Thoracic aorta (tissue), 2 donors: ENCODE results near the gene EXOC1. TPM values are rescaled to one million over a fixed set of nuclear protein-coding genes. Genes with fewer than 3 reads are reported as not detected.

Experiments used
- ATAC-seq: fragments of 150-250 bp; one replicate; pipeline ENCODE4 v1.8.0; 2017; ENCODE audit warnings: low read depth; ENCODE audit not compliant: insufficient number of reproducible peaks, low FRiP score
- DNase-seq: peaks from one replicate; pipeline ENCODE4 v3.0.0-alpha.2; 2020; ENCODE audit warnings: low spot score
- H3K27ac ChIP-seq, 2 donors: fragments of 200-600 bp; sonication (generic); 1 replicate in 1 of 2; 2 replicates in 1 of 2; pipeline ENCODE4 v1.5.1; 2016; ENCODE audit warnings: mild to moderate bottlenecking in 2 of 2, moderate library complexity in 2 of 2
- H3K27me3 ChIP-seq: fragments of 200-600 bp; sonication (generic); replicated peaks from 2 replicates; pipeline ENCODE4 v1.6.0; 2016; ENCODE audit warnings: mild to moderate bottlenecking; ENCODE audit not compliant: insufficient read depth
- H3K36me3 ChIP-seq: fragments of 200-600 bp; sonication (generic); one replicate; pipeline ENCODE4 v1.5.1; 2016
- H3K4me1 ChIP-seq, 2 donors: fragments of 200-600 bp; sonication (generic); 1 replicate in 1 of 2; 2 replicates in 1 of 2; pipeline versions ENCODE4 v1.5.1 to v1.6.0; 2016; ENCODE audit warnings: low read depth in 2 of 2, mild to moderate bottlenecking in 1 of 2; ENCODE audit not compliant: control insufficient read depth in 1 of 2
- H3K4me3 ChIP-seq: fragments of 200-600 bp; sonication (generic); 2 replicates; pipeline ENCODE4 v1.5.1; 2016; ENCODE audit warnings: mild to moderate bottlenecking
- H3K9me3 ChIP-seq: fragments of 200-600 bp; sonication (generic); 2 replicates; pipeline ENCODE4 v1.5.1; 2016
- total RNA-seq, 2 donors: library from RNA; depleted of rRNA; stranded (reverse); fragments of >200 nt; gene quantifications; one replicate each; pipeline versions ENCODE4 v1.1.0 to v1.2.3, GENCODE V29; 2016
- TF ChIP-seq, protein P1 (sequence below): fragments of 200-600 bp; sonication (generic); IDR thresholded peaks from one replicate; pipeline ENCODE4 v1.5.1; 2019; ENCODE audit warnings: antibody characterized with exemption

EXOC1 gene
- total RNA-seq, result 10 to 100 TPM; 33.5 to 60.5 TPM

GRCh38 chr4:55853484-55854046 lies at the start of gene EXOC1:
TSS of gene EXOC1 (plus strand) at chr4:55853648. CDS start at chr4:55858324, 4,676 bp downstream.
- H3K4me1 ChIP-seq, result peaks cover 12 to 25% of the 10 kb centered on the region in 2 donors
- ATAC-seq (peak; percentile 99), DNase-seq (peak; percentile 95)
- H3K36me3 ChIP-seq, result no peaks in the 10 kb centered on the region
- H3K27me3 ChIP-seq, result no peaks in the 10 kb centered on the region
- H3K4me3 ChIP-seq, result peak within 1 kb of the TSS; percentile 92
- H3K9me3 ChIP-seq, result no peaks in the 10 kb centered on the region
- TF ChIP-seq, protein P1, sequence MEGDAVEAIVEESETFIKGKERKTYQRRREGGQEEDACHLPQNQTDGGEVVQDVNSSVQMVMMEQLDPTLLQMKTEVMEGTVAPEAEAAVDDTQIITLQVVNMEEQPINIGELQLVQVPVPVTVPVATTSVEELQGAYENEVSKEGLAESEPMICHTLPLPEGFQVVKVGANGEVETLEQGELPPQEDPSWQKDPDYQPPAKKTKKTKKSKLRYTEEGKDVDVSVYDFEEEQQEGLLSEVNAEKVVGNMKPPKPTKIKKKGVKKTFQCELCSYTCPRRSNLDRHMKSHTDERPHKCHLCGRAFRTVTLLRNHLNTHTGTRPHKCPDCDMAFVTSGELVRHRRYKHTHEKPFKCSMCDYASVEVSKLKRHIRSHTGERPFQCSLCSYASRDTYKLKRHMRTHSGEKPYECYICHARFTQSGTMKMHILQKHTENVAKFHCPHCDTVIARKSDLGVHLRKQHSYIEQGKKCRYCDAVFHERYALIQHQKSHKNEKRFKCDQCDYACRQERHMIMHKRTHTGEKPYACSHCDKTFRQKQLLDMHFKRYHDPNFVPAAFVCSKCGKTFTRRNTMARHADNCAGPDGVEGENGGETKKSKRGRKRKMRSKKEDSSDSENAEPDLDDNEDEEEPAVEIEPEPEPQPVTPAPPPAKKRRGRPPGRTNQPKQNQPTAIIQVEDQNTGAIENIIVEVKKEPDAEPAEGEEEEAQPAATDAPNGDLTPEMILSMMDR, result no peak
- peak within 1 kb of the TSS; percentile 89 to 91 for H3K27ac ChIP-seq

DNA sequence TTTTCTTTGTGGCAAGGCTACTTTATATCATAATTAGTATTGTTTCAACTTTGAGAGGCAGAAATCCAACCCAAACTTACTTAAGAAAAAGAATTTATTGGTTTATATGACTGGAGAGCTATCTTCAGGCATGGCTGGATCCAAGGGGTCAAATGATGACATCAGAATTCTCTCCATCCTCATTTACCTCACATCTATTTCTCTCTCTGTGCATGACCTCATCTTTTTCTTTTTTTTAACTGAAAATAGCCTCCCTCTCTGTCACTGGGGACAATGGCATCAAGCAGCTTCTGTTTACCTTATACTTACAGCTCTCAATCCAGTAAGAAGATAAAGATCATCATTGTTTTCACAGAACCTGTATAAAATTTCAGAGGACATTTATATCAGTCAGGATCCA lies 45.9 kb upstream of the EXOC1 start:
- Histone ChIP-seq H3K4me3 (no peak overlapping the region), H3K9me3 (no peaks in the 10 kb centered on the region), H3K4me1 (no peaks in the 10 kb centered on the region), H3K27ac (no peak overlapping the region), H3K36me3 (no peaks in the 10 kb centered on the region), H3K27me3 (no peaks in the 10 kb centered on the region)
- no peak for DNase-seq
- TF ChIP-seq, protein P1, result no peak
- ATAC-seq, result no peak

- H3K4me3 ChIP-seq, result no peak overlapping the region
- no peak for DNase-seq
- no peaks in the 10 kb centered on the region for H3K36me3 ChIP-seq
- H3K9me3 ChIP-seq, result no peaks in the 10 kb centered on the region
- TF ChIP-seq, protein P1, result no peak
- no peaks in the 10 kb centered on the region for H3K4me1 ChIP-seq
- H3K27ac ChIP-seq, result no peak overlapping the region
- ATAC-seq, result no peak
- H3K27me3 ChIP-seq, result no peaks in the 10 kb centered on the region
Observed at GRCh38 chr4:55808186-55808585, 45.3 kb upstream of the EXOC1 start.

GRCh38 chr4:55808632-55809031 lies 44.8 kb upstream of the EXOC1 start:
- no peaks in the 10 kb centered on the region for H3K36me3 ChIP-seq
- TF ChIP-seq, protein P1, result no peak
- ATAC-seq (no peak), DNase-seq (no peak)
- H3K27me3 ChIP-seq, result no peaks in the 10 kb centered on the region
- H3K9me3 ChIP-seq, result no peaks in the 10 kb centered on the region
- no peak overlapping the region for H3K27ac ChIP-seq
- no peak overlapping the region for H3K4me3 ChIP-seq
- no peaks in the 10 kb centered on the region for H3K4me1 ChIP-seq

- H3K9me3 ChIP-seq, result no peaks in the 10 kb centered on the region
- DNase-seq (no peak), ATAC-seq (no peak)
- peaks cover 4 to 9% of the 10 kb centered on the region in 2 donors for H3K4me1 ChIP-seq
- TF ChIP-seq, protein P1, result no peak
- H3K27ac ChIP-seq, result no peak overlapping the region
- H3K36me3 ChIP-seq, result no peaks in the 10 kb centered on the region
- H3K27me3 ChIP-seq, result no peaks in the 10 kb centered on the region
- H3K4me3 ChIP-seq, result no peak overlapping the region
Observed at GRCh38 chr4:55817691-55818090, 35.8 kb upstream of the EXOC1 start.
